OCI-M1 (cell line): ENCODE results near the gene NID1.
"Not testable (repeated sequence)": the region's sequence is repeated elsewhere in the genome, so short reads cannot be mapped to it uniquely, and the experiment has no call there.

Experiments
- DNase-seq: peaks from one replicate; lab custom pipeline; 2025; lab: John Stamatoyannopoulos, UW

Gene NID1

DNA sequence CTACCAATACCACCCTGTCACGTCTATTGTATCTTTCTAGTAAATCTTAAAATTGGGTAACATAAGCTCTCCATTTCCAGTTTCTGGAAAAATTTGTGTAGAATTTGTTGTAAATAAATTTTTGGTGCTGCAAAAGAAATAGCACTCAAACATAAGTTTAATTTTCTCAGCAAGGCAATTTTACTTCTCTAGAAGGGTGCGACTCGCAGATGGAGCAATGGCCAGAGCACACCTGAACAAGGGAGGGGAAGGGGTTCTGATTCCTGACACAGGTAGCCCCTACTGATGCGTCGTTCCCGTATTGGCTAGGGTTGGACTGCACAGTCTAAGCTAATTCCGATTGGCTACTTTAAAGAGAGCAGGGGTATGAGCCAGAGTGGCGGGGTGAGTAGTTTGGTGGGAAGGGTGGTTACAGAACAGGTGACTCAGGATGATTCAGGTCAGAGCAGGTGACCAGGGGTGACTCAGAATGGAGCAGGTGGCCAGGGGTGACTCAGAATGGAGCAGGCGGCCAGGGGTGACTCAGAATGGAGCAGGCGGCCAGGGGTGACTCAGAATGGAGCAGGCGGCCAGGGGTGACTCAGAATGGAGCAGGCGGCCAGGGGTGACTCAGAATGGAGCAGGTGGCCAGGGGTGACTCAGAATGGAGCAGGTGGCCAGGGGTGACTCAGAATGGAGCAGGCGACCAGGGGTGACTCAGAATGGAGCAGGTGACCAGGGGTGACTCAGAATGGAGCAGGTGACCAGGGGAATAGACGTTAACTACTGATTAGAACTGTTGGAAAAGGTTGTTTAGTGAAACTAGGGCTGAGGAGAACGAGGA, 32.0 kb upstream of the NID1 start:
- peak; percentile 75 for DNase-seq

DNA sequence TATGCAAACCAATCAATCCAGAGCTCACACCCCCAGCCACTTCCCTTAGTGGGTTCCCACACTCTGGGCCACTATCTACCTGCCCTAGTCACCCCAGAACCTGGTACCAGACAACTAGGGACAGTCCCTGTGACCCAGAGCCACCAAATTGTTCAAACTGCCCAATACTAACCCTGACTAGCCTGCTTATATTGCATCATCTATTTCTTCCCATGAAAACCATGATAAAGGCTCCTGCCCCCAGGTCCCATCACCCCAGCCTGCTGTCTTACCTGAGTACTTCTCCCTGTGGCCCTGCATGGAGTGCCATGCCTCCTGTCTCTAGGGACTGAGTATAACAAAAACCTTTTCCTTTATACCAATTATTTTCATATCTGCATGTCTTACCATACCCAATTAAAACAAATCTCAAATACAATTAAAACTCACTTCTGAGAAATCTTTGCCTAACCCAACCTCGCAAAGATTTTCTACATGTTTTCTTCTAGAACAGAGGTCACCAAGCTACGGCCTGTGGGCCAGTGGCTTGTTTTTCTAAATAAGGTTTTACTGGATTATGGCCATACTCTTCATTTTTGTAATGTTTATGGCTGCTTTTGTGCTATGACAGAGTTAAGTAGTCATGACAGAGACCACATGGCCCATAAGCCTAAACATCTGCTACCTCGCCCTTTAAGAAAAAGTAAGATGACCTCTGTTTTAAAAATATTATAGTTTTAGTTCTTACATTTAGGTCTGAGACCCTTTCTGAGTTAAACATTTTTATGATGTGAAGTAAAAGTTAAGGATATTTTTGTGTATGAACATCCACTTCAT, 31.0 kb upstream of the NID1 start:
- no peak for DNase-seq

DNA sequence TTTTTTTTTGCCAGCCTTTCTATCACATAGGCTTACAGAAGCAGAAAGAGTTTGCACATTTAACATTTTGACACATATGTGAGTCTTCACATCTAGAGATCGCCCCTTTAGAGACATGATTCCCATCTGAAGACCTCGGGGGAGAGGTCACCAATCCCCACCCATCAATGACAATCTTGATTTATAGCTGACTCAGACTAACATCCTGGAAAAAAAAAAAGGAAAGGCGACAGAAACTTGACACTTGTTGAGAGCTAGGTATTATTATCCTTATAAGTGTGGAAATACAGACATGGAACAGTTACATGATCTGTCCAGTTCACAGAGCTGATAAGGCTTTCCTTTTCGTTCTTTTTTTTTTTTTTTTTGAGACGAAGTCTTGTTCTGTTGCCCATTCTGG, 28.0 kb upstream of the NID1 start:
- DNase-seq: no peak

DNA sequence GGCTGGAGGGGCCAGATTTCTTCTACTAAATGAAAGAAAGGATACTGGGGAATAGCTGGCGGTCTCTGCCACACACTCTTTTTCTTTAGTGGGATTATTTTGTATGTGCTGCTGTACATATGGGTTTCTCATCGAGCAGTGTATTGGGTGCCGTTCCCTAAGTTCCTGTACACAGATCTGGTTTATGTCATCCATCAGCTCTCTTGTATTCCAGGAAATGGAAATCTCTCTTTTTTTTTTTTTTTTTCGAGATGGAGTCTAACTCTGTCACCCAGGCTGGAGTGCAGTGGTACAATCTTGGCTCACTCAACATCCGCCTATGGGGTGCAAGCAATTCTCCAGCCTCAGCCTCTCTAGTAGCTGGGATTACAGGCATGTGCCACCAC, 27.0 kb upstream of the NID1 start:
- DNase-seq: no peak

DNA sequence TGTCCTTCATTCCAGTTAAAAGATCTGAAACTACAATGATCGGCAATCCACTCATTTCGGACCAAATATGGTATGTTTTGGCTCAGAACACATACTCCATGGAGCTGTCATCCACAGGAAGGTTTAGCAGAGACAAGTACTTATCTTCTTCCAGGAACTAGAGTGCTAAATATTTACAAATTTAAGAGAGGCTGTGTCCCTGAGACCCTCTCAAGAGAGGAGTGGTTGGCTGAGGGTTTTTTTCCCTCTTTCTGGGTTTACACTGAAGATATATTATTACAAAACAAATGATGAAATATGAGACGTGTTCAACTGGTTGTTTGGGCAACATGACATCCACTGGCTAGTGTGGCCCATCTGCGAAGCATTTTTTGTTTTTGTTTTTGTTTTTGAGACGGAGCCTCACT, 25.9 kb upstream of the NID1 start:
- DNase-seq: no peak

DNA sequence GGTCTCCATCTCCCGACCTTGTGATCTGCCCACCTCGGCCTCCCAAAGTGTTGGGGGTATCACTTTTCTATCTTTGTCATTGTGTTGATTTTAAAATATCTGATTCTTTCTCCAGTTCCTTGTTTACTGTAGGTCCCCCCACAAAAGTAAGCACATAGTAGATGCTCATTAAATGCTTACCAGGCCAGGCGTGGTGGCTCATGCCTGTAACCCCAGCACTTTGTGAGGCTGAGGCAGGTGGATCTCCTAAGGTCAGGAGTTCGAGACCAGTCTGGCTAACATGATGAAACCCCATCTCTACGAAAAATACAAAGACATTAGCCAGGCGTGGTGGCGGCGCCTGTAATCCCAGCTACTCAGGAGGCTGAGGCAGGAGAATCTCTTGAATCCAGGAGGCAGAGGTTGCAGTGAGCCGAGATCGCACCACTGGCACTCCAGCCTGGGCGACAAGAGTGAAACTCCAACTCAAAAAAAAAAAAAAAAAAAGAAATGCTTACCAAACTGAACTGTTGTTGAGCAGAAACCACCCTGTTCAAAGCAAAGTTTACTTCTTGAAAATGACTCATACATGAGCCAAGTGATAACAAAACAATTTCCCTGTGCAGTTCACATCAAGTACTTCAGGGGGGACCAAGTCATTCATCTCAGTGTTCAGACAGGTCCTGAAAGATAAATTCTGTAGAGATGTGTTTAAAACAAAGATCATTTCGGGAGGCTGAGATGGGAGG, 24.3 kb upstream of the NID1 start:
- DNase-seq: peak; percentile 17

DNA sequence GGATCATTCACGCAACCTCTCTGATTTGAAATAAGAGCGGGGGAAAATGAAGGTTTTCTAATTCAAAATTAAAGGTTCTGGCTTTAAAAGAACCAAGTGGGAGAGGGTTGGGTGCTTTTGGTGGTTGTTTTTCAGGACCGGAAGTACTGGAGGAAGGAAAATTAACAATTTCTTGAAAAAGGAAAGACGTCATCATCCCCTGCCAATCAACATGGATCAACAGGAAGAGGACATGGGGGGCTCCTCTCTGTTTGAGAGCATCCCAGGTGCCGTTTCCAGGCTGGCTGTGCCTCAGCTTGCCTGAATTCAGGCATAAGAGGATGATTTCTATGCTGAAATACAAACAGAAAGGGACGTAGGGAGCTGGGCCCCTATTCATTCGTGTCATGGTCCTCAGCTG, 21.6 kb upstream of the NID1 start:
- DNase-seq: no peak

DNA sequence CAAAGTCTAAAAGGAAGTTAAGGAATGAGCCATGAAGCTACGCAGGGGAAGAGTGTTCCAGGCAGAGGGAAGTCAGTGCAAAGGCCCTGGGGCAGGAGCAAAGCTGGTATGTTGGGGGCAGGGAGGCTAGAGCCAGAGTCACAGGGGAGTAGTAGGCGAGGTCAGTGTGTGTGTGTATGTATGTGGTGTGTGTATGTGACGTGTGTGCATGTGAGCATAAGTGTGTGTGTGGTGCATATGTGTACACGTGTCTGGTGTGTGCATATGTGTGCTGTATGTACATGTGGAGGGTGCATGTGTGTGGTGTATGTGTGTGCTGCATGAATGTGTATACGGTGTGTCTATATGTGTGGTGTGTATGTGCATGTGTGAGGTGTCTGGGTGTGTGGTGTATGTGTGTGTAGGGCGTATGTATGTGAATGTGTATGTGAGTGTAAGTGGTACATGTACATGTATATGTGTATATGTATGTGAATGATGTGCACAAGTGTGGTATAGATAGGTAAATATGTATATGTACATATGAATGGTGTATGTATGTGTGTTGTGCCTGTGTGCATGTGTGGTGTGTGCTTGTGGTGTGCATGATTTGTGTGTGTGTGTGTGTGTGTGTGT, 20.8 kb upstream of the NID1 start:
- no peak for DNase-seq

DNA sequence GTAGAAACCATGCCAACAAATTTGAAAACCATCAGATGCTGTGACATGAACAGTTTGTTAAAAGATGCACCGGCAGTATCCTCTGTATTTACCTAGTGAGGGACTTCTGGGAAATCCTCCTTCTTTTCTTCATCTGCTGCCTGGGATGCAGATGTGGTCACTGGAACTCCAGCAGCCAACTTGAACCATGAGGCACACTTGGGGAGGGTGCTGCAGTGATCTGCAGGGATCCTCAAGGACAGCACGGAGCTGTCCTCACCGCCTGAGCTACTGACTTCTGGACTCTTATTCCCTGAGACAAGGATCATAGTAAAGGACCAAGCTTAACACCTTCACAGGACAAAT, 19.5 kb upstream of the NID1 start:
- DNase-seq: no peak

DNA sequence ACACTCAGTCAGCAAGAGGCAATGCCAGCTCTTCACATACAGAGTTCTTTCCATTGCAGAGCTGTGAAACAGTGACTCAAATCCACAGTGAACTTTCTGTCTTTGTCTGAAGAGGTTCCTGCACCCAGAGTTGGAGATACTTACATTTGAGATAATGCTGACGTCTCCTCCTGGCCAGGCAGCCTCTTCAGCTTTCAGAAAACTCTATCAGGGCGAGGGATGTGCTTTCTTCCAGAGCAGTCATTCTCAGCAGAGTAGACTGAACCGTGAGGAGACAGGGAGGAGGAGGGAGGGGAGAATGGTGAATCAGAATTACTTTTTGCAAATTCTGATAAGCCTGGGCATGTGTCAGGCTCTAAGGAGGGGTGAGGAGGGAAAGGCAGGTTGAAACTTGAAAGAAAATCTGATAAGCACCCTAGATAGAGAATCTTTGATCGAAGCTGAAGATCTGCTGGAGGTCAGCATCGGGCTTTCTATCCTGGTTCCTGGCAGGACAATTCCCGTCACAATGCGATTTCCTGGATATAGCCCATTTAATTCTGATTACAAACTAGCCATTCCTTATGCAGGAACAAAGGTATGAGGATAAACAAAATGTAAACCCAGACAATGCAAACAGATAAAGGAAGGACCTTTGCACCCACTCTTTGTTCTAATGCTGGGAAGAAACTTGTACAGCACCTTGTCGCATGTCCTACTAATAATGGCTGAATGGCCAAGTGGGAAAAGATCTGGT, 18.9 kb upstream of the NID1 start:
- DNase-seq: no peak

DNA sequence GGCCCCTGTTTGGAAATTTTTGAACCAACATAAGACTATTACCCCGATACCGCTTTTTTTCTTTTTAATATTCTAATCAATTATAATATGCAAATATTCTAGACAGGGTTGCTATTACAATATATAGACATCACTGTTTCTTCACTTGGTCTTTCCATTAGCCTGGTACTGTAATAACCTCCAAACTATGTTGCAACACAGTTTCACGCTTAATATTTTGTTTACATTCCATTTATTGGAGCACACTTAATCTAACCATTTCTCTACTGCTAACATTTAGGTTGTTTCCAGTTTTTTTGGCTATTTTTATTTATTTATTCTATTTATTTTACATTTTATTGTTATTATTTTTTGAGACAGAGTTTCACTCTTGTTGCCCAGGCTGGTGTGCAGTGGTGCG, 17.6 kb upstream of the NID1 start:
- DNase-seq: no peak

DNA sequence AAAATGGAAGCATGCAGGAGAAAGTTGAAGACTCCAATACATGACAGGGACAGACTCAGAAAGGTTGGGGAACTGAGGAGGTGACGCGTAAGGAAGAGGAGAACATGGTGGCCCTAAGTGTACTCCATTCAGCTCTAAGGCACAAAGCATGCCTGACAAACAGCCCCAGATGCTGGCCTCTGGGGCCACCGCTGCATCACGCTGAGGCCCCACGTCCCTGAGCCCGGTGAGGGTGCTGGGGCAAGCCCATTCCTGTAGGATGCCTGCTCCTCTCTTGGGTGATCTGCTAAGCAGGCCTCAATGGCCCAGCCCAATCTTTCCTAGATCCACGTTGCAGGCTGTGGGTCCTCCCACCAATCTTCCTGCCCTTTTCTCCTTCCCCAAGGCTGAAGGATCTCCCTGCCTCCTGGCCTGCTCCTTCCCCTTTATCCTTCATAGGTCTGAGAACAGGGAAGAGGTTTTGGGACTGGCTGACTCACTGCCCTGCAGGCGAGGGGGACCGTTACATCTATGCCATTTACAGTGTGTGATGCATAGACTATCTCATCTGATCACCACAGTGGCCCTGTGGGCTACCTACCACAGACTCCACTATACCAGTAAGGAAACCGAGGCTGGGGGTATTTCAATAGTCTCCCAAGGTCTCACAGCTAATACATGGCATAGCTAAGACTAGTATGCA, 16.8 kb upstream of the NID1 start:
- no peak for DNase-seq

DNA sequence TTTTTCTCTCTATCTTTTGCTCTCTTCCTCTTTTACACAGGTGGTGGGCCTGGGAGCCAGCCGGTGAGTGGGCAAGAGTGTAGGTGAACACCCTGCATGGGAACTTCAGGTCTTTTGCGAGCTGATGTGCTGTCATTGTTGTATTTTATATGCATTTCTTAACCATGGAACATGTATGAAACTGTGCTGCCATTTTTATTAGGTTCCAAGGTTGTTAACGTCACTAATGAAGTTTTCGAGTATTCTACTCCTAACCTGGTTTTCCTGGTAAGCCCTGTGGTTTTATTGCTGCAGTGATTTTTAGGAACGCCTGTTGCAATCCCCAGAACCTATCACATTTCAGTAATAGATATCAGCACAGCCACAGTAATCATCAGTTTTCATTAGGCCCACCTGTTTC, 14.8 kb upstream of the NID1 start:
- DNase-seq: no peak

DNA sequence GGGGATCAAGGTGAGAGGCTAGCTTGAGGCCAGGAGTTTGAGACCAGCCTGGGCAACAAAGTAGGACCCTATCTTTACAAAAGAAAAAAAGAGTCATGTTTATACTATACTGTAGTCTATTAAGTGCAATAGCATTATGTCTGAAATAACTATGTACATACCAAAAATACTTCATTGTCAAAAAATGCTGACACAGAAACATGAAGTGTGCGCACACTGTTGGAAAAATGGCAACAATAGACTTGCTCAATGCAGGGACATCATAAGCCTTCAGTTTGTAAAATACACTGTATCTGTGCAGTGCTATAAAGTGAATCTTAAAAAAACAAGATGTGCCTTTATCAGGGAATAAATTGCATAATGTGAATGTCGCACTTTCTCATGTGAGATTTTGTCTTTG, 14.1 kb upstream of the NID1 start:
- DNase-seq: no peak

DNA sequence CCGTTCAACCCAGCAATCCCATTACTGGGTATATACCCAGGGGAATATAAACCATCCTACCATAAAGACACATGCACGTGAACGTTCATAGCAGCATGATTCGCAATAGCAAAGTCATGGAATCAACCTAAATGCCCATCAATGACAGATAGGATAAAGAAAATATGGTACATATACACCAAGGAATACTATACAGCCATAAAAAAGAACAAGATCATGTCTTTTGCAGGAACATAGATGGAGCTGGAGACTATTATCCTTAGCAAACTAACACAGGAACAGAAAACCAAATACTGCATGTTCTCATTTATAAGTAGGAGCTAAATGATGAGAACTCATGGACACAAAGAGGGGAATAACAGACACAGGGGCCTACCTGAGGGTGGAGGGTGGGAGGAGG, 13.2 kb upstream of the NID1 start:
- not testable (repeated sequence) for DNase-seq

DNA sequence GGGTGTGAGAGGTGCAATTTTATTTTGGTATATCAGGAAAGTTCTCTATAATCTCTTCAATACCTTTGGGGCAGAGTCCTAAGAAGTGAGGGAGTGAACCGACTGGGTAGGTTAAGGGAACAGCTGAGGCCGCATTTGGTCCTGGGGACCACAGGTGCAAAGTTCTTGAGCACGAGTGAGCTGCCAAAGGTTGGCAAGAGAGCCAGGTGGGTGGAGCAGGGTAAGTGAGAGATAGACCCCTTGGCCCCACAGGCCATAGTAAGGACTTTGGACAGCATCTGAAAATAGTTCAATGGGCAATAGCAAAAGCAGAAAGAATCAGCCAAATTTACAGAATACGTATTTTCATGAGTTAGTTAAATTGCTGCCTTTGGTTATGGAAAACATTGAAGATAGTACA, 11.0 kb upstream of the NID1 start:
- DNase-seq: no peak

DNA sequence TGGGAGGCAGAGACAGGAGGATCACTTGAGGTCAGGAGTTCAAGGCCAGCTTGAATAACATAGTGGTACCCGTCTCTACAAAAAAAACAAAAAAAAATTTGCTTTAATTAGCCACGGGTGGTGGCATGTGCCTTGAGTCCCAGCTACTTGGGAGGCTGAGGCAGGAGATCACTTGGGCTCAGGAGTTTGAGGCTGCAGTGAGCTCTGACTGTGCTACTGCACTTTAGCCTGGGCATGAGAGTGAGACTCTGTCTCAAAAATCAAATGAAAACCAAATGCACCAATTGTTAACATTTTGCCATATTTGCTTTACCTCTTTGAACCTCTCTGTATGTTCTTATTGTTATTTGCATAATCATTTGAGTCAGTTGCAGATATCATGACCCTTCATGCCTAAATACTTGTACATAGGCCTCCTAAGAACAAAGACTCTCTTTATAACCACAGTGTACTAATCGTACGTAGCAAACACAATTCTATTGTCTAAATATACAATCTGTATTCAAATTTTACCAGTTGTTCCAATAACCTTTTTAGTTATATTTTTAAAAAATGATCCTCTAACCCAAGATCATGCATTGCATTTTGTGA, 8.5 kb upstream of the NID1 start:
- DNase-seq: no peak

DNA sequence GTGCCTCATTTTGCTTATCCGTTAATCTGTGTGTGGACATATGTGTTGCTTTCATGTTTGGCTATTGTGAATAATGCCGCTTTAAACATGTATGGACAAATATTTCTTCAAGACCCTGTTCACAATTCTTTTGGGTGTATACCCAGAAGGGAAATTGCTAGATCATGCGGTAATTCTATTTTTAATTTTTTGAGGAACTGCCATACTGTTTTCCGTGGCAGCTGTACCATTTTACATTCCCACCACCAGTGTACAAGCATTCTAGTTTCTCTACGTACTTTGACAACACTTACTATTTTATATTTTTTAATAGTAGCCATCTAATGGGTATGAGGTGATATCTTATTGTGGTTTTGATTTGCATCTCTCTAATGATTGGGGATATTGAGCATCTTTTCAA, 7.1 kb upstream of the NID1 start:
- no peak for DNase-seq

DNA sequence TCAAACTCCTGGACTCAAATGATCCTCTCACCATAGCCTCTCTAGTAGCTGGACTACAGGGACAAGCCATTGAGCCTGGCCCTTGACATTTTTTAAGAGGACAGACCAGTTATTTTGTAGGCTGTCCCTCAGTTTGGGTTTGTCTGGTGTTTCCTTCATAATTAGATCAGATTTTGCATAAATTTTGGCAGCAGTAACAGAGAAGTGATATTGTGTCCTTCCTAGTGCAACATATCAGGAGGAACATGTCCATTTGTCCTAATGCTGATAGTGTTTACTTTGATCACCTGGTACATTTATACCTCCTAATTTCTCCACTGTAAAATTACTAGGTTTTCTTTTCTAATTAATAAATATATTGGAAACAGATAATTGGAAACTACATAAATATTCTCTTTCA, 5.9 kb upstream of the NID1 start:
- DNase-seq: no peak

DNA sequence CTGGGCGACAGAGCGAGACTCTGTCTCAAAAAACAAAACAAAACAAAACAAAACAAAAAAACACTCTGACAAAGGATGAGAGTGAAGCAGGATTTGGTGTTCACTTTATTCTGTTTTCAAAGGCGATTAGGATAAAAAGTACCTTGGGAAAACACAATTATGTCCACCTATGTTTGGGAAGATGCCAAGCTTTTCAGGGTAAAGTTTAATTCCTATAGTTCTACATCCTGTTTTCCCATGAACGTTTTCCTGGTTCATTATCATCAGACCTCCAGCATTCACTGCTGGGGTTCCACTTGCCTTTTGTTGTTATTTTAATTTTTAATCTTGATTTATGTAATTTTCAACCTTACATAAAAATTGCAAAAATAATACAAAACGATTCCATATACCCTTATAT, 4.9 kb upstream of the NID1 start:
- DNase-seq: no peak
